ENCODE data around the gene SCPEP1.

DNA sequence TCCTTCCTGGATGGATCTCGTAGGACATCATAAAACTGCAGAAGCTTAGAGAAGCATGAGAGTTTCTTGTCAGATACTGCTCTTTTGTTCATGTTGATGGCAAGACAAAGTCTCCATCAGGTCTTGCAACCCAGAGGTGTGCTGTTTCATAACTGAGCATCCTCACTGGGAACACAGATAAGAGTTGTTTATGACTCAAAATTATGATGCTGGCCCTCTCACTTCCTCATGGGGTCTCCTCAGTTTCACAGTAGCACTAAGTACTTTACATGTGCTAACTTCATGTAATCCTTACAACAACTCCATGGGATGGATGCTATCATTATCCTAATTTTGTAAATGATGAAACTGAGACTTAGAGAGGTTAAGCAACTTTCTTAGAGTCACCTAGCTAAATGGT is 14.4 kb downstream of the SCPEP1 start:
- TF ChIP-seq ZNF274 (IDR thresholded peaks at IDR 0.05; ENCODE audit: low read depth, low read length) (no peak), YY1 (IDR thresholded peaks at IDR 0.05; ENCODE audit: insufficient read depth, insufficient read length) (no peak)

Measured in NT2/D1 (cell line).